ENCODE measurements around the gene HABP4. TPM values are rescaled to one million over a fixed set of nuclear protein-coding genes. Genes with fewer than 3 reads are reported as not detected.

The HABP4 gene
- total RNA-seq, 1 experiment from 2014 or later, result 21.0 TPM

DNA sequence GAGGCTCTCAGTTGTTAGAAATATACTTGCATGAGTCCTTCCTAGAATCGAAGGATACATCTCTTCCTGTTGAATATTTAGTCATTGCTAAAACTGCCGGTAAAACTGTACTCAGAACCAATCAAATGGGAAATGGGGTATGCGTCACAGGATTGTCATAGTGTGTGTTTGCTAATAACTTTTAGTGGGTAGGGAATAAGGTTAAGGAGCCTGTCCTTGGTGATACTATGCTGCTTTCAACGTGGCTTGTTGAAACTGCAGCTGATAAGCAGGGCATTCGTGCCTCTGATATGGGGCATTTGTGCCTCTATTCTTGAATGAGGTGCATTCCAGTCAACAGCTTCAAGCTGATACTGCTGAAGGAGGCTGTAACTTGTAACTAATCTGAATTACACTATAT, 26.6 kb downstream of the HABP4 start:
- no peak overlapping the region for H3K9ac ChIP-seq (ENCODE audit: low read length)
- no peaks in the 10 kb centered on the region for H4K20me1 ChIP-seq (ENCODE audit: insufficient read depth)
- CTCF ChIA-PET, result no interaction called here
- no peaks in the 10 kb centered on the region for H3K79me2 ChIP-seq (ENCODE audit: insufficient read depth, low read length)
- H3K27me3 ChIP-seq (ENCODE audit: insufficient read depth, low read length), result no peaks in the 10 kb centered on the region
- H3K4me3 ChIP-seq (replicated peaks in 1 of 2; ENCODE audit: low read depth in 1 of 2, low read length in 2 of 2), result no peak overlapping the region
- RAD21 ChIA-PET (ENCODE audit: low non-redundant PET in 1 of 2, low total read pairs in 2 of 2, uncharacterized antibody in 2 of 2, unreplicated experiment in 2 of 2), result no interaction called here
- BruUV-seq (replicated peaks), result no TSS peak
- intact Hi-C loops (cut with micrococcal nuclease), result no loop called here
- no peaks in the 10 kb centered on the region for H3K9me3 ChIP-seq (ENCODE audit: control insufficient read depth in 1 of 2, insufficient read depth in 1 of 2, low read depth in 1 of 2, low read length in 2 of 2)
- no peaks in the 10 kb centered on the region for H3K9me2 ChIP-seq (ENCODE audit: insufficient read depth)
- TF ChIP-seq EZH2phosphoT487 (IDR thresholded peaks at IDR 0.05; ENCODE audit: borderline replicate concordance), result no peak
- no peaks in the 10 kb centered on the region for H3K4me1 ChIP-seq (ENCODE audit: control insufficient read depth in 1 of 2, insufficient read depth in 2 of 2, low read length in 2 of 2)
- peaks cover 6% of the 10 kb centered on the region in 2 experiments; a peak in 2 of 4 replicates for H3K36me3 ChIP-seq (ENCODE audit: control insufficient read depth in 1 of 2, insufficient read depth in 2 of 2, low read length in 2 of 2)
- H3K27ac ChIP-seq (ENCODE audit: low read depth, low read length), result no peak overlapping the region
- DNase-seq (ENCODE audit: low read depth, low spot score) (no peak), ATAC-seq (no peak)
- H2AFZ ChIP-seq (ENCODE audit: low read depth, low read length, poor library complexity, severe bottlenecking), result no peak overlapping the region
- POLR2A ChIA-PET, result interaction anchor here (0.6 kb wide), 1 partner anchor 61 kb away, joined by 3 read pairs; no protein-coding TSS in a partner anchor
- H3K4me2 ChIP-seq (ENCODE audit: low read length), result no peak overlapping the region

DNA sequence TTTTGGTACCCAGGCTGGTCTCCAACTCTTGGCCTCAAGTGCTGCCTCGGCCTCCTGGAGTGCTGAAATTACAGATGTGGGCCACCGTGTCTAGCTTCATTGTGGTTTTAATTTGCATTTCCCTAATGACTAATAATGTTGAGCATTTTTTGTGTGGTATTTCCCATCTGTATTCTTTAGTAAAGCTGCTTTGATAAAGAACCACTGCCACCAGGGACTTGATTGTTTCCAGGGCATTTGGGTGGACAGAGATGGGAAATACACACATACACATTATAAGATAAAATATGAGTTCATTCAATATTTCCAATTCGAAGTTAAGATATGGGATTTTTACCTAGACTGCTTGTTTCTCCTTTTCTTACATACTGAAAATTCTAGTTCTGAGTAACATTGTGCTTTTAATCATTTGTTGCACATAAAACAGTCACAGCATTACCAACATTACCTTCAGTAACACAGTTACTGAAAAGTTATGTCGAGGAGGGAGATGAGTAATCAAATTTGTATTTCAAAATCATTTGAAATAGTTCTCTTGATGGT, 28.9 kb downstream of the HABP4 start:
- no peak for DNase-seq (ENCODE audit: low read depth, low spot score)
- no peaks in the 10 kb centered on the region for H3K4me1 ChIP-seq (ENCODE audit: control insufficient read depth in 1 of 2, insufficient read depth in 2 of 2, low read length in 2 of 2)
- TF ChIP-seq CBX3 (IDR thresholded peaks at IDR 0.05; ENCODE audit: low read depth) (no peak), ZNF274 (IDR thresholded peaks at IDR 0.05; ENCODE audit: low read depth, low read length) (no peak), YY1 (IDR thresholded peaks at IDR 0.05; ENCODE audit: extremely low read depth, insufficient replicate concordance, low read depth, low read length) (no peak), SP1 (IDR thresholded peaks at IDR 0.05; ENCODE audit: low read depth) (no peak), POLR2AphosphoS5 (IDR thresholded peaks at IDR 0.05; ENCODE audit: low read depth, low read length) (no peak), TCF7L2 (IDR thresholded peaks at IDR 0.05; ENCODE audit: borderline replicate concordance, extremely low read depth, insufficient read depth, insufficient read length) (no peak), ELF1 (IDR thresholded peaks at IDR 0.05; ENCODE audit: borderline replicate concordance, low read depth) (no peak), POLR2A (IDR thresholded peaks at IDR 0.05; ENCODE audit: borderline replicate concordance, extremely low read depth, insufficient read depth, insufficient read length) (no peak)
- TF ChIP-seq, protein P1, sequence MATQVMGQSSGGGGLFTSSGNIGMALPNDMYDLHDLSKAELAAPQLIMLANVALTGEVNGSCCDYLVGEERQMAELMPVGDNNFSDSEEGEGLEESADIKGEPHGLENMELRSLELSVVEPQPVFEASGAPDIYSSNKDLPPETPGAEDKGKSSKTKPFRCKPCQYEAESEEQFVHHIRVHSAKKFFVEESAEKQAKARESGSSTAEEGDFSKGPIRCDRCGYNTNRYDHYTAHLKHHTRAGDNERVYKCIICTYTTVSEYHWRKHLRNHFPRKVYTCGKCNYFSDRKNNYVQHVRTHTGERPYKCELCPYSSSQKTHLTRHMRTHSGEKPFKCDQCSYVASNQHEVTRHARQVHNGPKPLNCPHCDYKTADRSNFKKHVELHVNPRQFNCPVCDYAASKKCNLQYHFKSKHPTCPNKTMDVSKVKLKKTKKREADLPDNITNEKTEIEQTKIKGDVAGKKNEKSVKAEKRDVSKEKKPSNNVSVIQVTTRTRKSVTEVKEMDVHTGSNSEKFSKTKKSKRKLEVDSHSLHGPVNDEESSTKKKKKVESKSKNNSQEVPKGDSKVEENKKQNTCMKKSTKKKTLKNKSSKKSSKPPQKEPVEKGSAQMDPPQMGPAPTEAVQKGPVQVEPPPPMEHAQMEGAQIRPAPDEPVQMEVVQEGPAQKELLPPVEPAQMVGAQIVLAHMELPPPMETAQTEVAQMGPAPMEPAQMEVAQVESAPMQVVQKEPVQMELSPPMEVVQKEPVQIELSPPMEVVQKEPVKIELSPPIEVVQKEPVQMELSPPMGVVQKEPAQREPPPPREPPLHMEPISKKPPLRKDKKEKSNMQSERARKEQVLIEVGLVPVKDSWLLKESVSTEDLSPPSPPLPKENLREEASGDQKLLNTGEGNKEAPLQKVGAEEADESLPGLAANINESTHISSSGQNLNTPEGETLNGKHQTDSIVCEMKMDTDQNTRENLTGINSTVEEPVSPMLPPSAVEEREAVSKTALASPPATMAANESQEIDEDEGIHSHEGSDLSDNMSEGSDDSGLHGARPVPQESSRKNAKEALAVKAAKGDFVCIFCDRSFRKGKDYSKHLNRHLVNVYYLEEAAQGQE (IDR thresholded peaks at IDR 0.05; ENCODE audit: low read depth), result no peak
- TF ChIP-seq, protein P2, sequence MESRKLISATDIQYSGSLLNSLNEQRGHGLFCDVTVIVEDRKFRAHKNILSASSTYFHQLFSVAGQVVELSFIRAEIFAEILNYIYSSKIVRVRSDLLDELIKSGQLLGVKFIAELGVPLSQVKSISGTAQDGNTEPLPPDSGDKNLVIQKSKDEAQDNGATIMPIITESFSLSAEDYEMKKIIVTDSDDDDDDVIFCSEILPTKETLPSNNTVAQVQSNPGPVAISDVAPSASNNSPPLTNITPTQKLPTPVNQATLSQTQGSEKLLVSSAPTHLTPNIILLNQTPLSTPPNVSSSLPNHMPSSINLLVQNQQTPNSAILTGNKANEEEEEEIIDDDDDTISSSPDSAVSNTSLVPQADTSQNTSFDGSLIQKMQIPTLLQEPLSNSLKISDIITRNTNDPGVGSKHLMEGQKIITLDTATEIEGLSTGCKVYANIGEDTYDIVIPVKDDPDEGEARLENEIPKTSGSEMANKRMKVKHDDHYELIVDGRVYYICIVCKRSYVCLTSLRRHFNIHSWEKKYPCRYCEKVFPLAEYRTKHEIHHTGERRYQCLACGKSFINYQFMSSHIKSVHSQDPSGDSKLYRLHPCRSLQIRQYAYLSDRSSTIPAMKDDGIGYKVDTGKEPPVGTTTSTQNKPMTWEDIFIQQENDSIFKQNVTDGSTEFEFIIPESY (IDR thresholded peaks at IDR 0.05; ENCODE audit: extremely low read depth, insufficient replicate concordance, low read length), result no peak
- TF ChIP-seq, protein P3, sequence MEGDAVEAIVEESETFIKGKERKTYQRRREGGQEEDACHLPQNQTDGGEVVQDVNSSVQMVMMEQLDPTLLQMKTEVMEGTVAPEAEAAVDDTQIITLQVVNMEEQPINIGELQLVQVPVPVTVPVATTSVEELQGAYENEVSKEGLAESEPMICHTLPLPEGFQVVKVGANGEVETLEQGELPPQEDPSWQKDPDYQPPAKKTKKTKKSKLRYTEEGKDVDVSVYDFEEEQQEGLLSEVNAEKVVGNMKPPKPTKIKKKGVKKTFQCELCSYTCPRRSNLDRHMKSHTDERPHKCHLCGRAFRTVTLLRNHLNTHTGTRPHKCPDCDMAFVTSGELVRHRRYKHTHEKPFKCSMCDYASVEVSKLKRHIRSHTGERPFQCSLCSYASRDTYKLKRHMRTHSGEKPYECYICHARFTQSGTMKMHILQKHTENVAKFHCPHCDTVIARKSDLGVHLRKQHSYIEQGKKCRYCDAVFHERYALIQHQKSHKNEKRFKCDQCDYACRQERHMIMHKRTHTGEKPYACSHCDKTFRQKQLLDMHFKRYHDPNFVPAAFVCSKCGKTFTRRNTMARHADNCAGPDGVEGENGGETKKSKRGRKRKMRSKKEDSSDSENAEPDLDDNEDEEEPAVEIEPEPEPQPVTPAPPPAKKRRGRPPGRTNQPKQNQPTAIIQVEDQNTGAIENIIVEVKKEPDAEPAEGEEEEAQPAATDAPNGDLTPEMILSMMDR (IDR thresholded peaks at IDR 0.05 in 2 of 3, conservative IDR thresholded peaks at IDR 0.05 in 1 of 3; ENCODE audit: borderline replicate concordance in 1 of 3, insufficient read depth in 1 of 3, low read depth in 2 of 3, low read length in 2 of 3), result no peak
- H3K9ac ChIP-seq (ENCODE audit: low read length), result no peak overlapping the region
- peaks cover 0 to 6% of the 10 kb centered on the region in 2 experiments; a peak in 1 of 4 replicates for H3K36me3 ChIP-seq (ENCODE audit: control insufficient read depth in 1 of 2, insufficient read depth in 2 of 2, low read length in 2 of 2)
- BruUV-seq (replicated peaks), result no TSS peak
- no peak overlapping the region for H3K4me2 ChIP-seq (ENCODE audit: low read length)
- no peaks in the 10 kb centered on the region for H4K20me1 ChIP-seq (ENCODE audit: insufficient read depth)
- no peak for ATAC-seq
- no peaks in the 10 kb centered on the region for H3K27me3 ChIP-seq (ENCODE audit: insufficient read depth, low read length)
- RAD21 ChIA-PET (ENCODE audit: low non-redundant PET in 1 of 2, low total read pairs in 2 of 2, uncharacterized antibody in 2 of 2, unreplicated experiment in 2 of 2), result no interaction called here
- no peak overlapping the region for H3K27ac ChIP-seq (ENCODE audit: low read depth, low read length)
- no peaks in the 10 kb centered on the region for H3K79me2 ChIP-seq (ENCODE audit: insufficient read depth, low read length)
- H3K9me2 ChIP-seq (ENCODE audit: insufficient read depth), result no peaks in the 10 kb centered on the region
- H3K9me3 ChIP-seq (ENCODE audit: control insufficient read depth in 1 of 2, insufficient read depth in 1 of 2, low read depth in 1 of 2, low read length in 2 of 2), result no peaks in the 10 kb centered on the region
- intact Hi-C loops (cut with micrococcal nuclease), result no loop called here
- POLR2A ChIA-PET, result no interaction called here
- H3K4me3 ChIP-seq (replicated peaks in 1 of 2; ENCODE audit: low read depth in 1 of 2, low read length in 2 of 2), result no peak overlapping the region
- CTCF ChIA-PET, result no interaction called here
- H2AFZ ChIP-seq (ENCODE audit: low read depth, low read length, poor library complexity, severe bottlenecking), result no peak overlapping the region

Measured in HCT116 (cell line).